Subcutaneous abdominal adipose tissue (tissue), 5 donors: ENCODE results near the gene ANKIB1.

Source experiments
- H3K27ac ChIP-seq: one replicate; pipeline ENCODE4 v1.7.0; 2013; ENCODE audit warnings: low read depth, mild to moderate bottlenecking, inconsistent platforms, low read length, moderate library complexity
- H3K27me3 ChIP-seq, 5 donors: one replicate each; pipeline ENCODE4 v1.7.0; 2013; ENCODE audit warnings: low read length in 5 of 5, inconsistent platforms in 1 of 5; ENCODE audit not compliant: control insufficient read depth in 5 of 5, insufficient read depth in 4 of 5
- H3K36me3 ChIP-seq, 5 donors: one replicate each; pipeline ENCODE4 v1.7.0; 2013; ENCODE audit warnings: low read length in 5 of 5; ENCODE audit not compliant: control insufficient read depth in 5 of 5, insufficient read depth in 5 of 5
- H3K4me1 ChIP-seq, 5 donors: one replicate each; pipeline ENCODE4 v1.7.0; 2013; ENCODE audit warnings: low read length in 5 of 5, mild to moderate bottlenecking in 3 of 5, moderate library complexity in 1 of 5; ENCODE audit not compliant: control insufficient read depth in 5 of 5, insufficient read depth in 5 of 5
- H3K4me3 ChIP-seq, 5 donors: one replicate each; pipeline ENCODE4 v1.7.0; 2013; ENCODE audit warnings: low read length in 5 of 5, low read depth in 1 of 5
- H3K9ac ChIP-seq, 5 donors: one replicate each; pipeline ENCODE4 v1.7.0; 2013; ENCODE audit warnings: low read length in 5 of 5, mild to moderate bottlenecking in 4 of 5, moderate library complexity in 3 of 5
- H3K9me3 ChIP-seq, 5 donors: one replicate each; pipeline ENCODE4 v1.7.0; 2013; ENCODE audit warnings: low read length in 5 of 5; ENCODE audit not compliant: control insufficient read depth in 5 of 5
- donor health status: healthy.
- donor health status: healthy.
- donor health status: healthy.
- donor health status: healthy.
- donor health status: healthy.

ANKIB1 gene

GRCh38 chr7:92289321-92289720 is 43.5 kb downstream of the ANKIB1 start:
- Histone ChIP-seq H3K4me1 (peaks cover 0 to 12% (median 8%) of the 10 kb centered on the region in 5 donors), H3K9me3 (no peaks in the 10 kb centered on the region), H3K4me3 (no peak overlapping the region)

GRCh38 chr7:92292981-92293380 is 47.2 kb downstream of the ANKIB1 start:
- Histone ChIP-seq H3K9ac (peak overlapping the region in 1 of 5 donors; percentile 39), H3K27ac (no peak overlapping the region)

More at GRCh38 chr7:92289321-92289720, 43.5 kb downstream of the ANKIB1 start:
- H3K27me3 ChIP-seq: no peaks in the 10 kb centered on the region
- H3K36me3 ChIP-seq: no peaks in the 10 kb centered on the region
- H3K9ac ChIP-seq: no peak overlapping the region
- no peak overlapping the region for H3K27ac ChIP-seq

DNA sequence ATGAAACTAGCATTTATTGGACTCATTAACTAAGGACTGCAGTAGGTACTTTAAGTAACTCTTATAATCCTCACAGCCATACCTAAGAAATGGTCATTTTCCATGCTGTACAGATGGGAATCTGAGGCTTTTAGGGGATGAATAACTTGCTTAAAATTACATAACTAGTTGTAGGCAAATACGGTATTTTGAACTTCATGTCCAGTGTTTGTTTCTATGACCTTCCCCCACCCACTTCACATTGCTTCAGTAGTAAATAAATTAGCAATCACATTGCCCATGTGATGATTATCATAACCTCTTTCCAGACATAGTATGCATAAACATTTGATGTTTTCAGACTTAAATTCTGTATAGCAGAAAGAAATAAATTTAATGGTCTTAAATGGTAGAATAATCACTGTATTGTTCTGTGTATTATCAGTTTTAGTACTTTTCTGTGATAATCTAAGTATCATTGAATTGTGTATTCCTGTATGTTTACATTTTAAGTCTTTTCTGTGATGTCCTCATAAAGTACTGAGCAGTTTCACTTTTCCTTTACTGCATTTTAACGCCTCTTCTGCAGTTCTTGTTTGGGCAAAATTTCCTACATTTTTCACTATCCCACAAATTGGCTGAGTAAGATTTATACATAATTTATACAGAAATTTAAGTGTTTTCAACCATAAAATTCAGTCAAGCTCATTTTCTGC is 48.3 kb downstream of the ANKIB1 start:
- Histone ChIP-seq H3K4me1 (peaks cover 0 to 25% (median 10%) of the 10 kb centered on the region in 5 donors), H3K9ac (peak overlapping the region in 3 of 5 donors; percentile 40 to 71 (median 62)), H3K27me3 (no peaks in the 10 kb centered on the region), H3K4me3 (peak overlapping the region in 3 of 5 donors; percentile 40 to 52 (median 42)), H3K27ac (no peak overlapping the region), H3K9me3 (no peaks in the 10 kb centered on the region), H3K36me3 (peaks cover 0 to 4% (median 0%) of the 10 kb centered on the region in 5 donors)

More at GRCh38 chr7:92292981-92293380, 47.2 kb downstream of the ANKIB1 start:
- Histone ChIP-seq H3K9me3 (no peaks in the 10 kb centered on the region), H3K27me3 (no peaks in the 10 kb centered on the region), H3K4me1 (peaks cover 0 to 25% (median 10%) of the 10 kb centered on the region in 5 donors), H3K36me3 (peaks cover 0 to 4% (median 0%) of the 10 kb centered on the region in 5 donors), H3K4me3 (no peak overlapping the region)

GRCh38 chr7:92295391-92295790 is 49.6 kb downstream of the ANKIB1 start:
- Histone ChIP-seq H3K27ac (no peak overlapping the region), H3K4me1 (peaks cover 0 to 25% (median 10%) of the 10 kb centered on the region in 5 donors)

GRCh38 chr7:92296235-92296634 is 50.5 kb downstream of the ANKIB1 start:
- no peak overlapping the region for H3K4me3 ChIP-seq
- no peak overlapping the region for H3K27ac ChIP-seq
- no peak overlapping the region for H3K9ac ChIP-seq
- peaks cover 0 to 25% (median 10%) of the 10 kb centered on the region in 5 donors for H3K4me1 ChIP-seq
- H3K9me3 ChIP-seq: no peaks in the 10 kb centered on the region
- peaks cover 0 to 5% (median 0%) of the 10 kb centered on the region in 5 donors for H3K36me3 ChIP-seq
- no peaks in the 10 kb centered on the region for H3K27me3 ChIP-seq

More at GRCh38 chr7:92295391-92295790, 49.6 kb downstream of the ANKIB1 start:
- H3K9ac ChIP-seq: peak overlapping the region in 1 of 5 donors; percentile 4
- H3K4me3 ChIP-seq: no peak overlapping the region
- H3K27me3 ChIP-seq: no peaks in the 10 kb centered on the region
- H3K9me3 ChIP-seq: no peaks in the 10 kb centered on the region
- peaks cover 0 to 5% (median 0%) of the 10 kb centered on the region in 5 donors for H3K36me3 ChIP-seq

DNA sequence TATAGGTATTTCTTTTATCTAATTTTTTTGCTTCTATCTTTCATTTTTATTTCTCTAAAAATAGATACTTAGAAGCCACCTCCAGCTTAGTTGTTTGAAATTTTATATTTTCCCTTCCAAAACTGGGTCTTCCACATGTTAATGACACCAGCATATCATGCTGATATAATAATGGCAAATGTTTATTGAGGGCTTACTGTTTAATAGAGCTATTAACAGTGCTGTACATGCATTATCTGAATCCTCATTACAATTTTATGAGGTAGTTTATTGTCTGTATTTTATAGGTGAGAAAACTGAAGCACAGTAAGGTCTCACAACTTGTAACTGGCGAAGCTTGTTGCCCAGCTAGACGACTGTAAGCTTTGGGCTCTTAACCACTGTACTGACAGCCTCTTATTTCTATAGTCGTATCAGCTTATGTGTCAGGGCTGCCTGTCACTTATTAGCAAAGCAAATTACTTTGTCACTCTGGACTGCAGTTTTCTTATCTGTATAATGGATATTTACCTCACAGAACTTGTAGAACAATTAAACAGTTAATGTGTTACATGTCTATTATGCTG is 51.2 kb downstream of the ANKIB1 start:
- peaks cover 0 to 25% (median 10%) of the 10 kb centered on the region in 5 donors for H3K4me1 ChIP-seq
- H3K9ac ChIP-seq: no peak overlapping the region
- no peaks in the 10 kb centered on the region for H3K27me3 ChIP-seq
- no peak overlapping the region for H3K27ac ChIP-seq
- peaks cover 0 to 5% (median 0%) of the 10 kb centered on the region in 5 donors for H3K36me3 ChIP-seq
- H3K4me3 ChIP-seq: no peak overlapping the region
- no peaks in the 10 kb centered on the region for H3K9me3 ChIP-seq

- H3K27me3 ChIP-seq: no peaks in the 10 kb centered on the region
- H3K9ac ChIP-seq: no peak overlapping the region
- no peak overlapping the region for H3K27ac ChIP-seq
- peaks cover 0 to 25% (median 10%) of the 10 kb centered on the region in 5 donors for H3K4me1 ChIP-seq
- H3K4me3 ChIP-seq: no peak overlapping the region
- no peaks in the 10 kb centered on the region for H3K9me3 ChIP-seq
- H3K36me3 ChIP-seq: peaks cover 0 to 5% (median 0%) of the 10 kb centered on the region in 5 donors
Measured at GRCh38 chr7:92297736-92298135, 52.0 kb downstream of the ANKIB1 start.

- Histone ChIP-seq H3K27ac (no peak overlapping the region), H3K9ac (no peak overlapping the region), H3K4me3 (no peak overlapping the region), H3K36me3 (peaks cover 0 to 6% (median 4%) of the 10 kb centered on the region in 5 donors), H3K9me3 (no peaks in the 10 kb centered on the region), H3K4me1 (no peaks in the 10 kb centered on the region), H3K27me3 (no peaks in the 10 kb centered on the region)
Measured at GRCh38 chr7:92303761-92304160, 58.0 kb downstream of the ANKIB1 start.

DNA sequence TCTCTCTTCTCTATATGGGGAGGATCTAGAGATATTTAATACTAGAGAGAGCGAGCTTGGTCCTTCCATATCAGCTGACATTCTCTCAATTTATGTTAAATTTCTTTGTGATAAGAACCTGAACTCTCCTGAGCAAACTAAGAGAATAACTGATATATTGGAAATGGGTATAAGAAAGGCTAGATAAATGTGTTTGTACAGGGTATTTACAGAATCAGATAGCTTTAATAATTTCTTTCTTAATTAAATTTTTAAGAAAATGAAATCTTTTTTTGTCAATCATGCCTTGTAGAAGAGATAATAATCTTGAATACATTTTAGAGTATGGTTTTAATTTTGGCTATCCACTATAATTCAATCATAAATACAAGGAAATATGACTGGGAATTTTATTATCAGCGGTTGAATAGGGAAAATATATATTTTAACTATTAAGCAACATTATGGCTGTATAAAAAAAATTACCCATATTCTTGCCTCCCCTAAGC is 58.7 kb downstream of the ANKIB1 start:
- peaks cover 0 to 8% (median 6%) of the 10 kb centered on the region in 5 donors for H3K36me3 ChIP-seq
- H3K9ac ChIP-seq: no peak overlapping the region
- no peaks in the 10 kb centered on the region for H3K27me3 ChIP-seq
- H3K9me3 ChIP-seq: no peaks in the 10 kb centered on the region
- H3K27ac ChIP-seq: no peak overlapping the region
- no peak overlapping the region for H3K4me3 ChIP-seq
- H3K4me1 ChIP-seq: no peaks in the 10 kb centered on the region

- H3K36me3 ChIP-seq: peaks cover 0 to 11% (median 8%) of the 10 kb centered on the region in 5 donors
- no peak overlapping the region for H3K27ac ChIP-seq
- H3K27me3 ChIP-seq: no peaks in the 10 kb centered on the region
- H3K9ac ChIP-seq: no peak overlapping the region
- no peaks in the 10 kb centered on the region for H3K9me3 ChIP-seq
- H3K4me3 ChIP-seq: no peak overlapping the region
- no peaks in the 10 kb centered on the region for H3K4me1 ChIP-seq
Measured at GRCh38 chr7:92306153-92306552, 60.4 kb downstream of the ANKIB1 start.
